Pancreas (tissue), 10 donors: Measurements from ENCODE around the gene CIAO2A. TPM values are rescaled to one million over a fixed set of nuclear protein-coding genes. Genes with fewer than 3 reads are reported as not detected.

Source experiments
- ATAC-seq, 4 donors: fragments of 200-7000 bp; cut with Tn5 transposase; one replicate each; pipeline versions ENCODE4 v1.8.0 to v1.9.1; 2020; ENCODE audit warnings: mild to moderate bottlenecking in 4 of 4, moderate library complexity in 4 of 4
- DNase-seq, 6 donors: peaks; one replicate each; pipeline ENCODE4 v3.0.0-alpha.2; 2020
- FAIRE-seq: peaks from 2 replicates; lab custom pipeline; 2012; peaks lifted over from hg19 to GRCh38; lab: Jason Lieb, UNC
- H3K27ac ChIP-seq, 4 donors: fragments of 200-600 bp; sonication (generic); 1 replicate in 3 of 4; 2 replicates in 1 of 4; pipeline versions ENCODE4 v1.5.0 to v1.8.0; 2020
- H3K27me3 ChIP-seq, 4 donors: fragments of 200-600 bp; one replicate each; pipeline ENCODE4 v1.8.0; 2021
- H3K36me3 ChIP-seq, 3 donors: fragments of 200-600 bp; sonication (generic) in 1 of 3; one replicate each; pipeline versions ENCODE4 v1.5.0 to v1.8.0; 2020 to 2021
- H3K4me1 ChIP-seq, 3 donors: fragments of 200-600 bp; one replicate each; pipeline ENCODE4 v1.8.0; 2021
- H3K4me3 ChIP-seq, 4 donors: fragments of 200-600 bp; sonication (generic) in 2 of 4; one replicate each; pipeline versions ENCODE4 v1.5.0 to v1.8.0; 2020 to 2021
- H3K9me3 ChIP-seq, 4 donors: fragments of 200-600 bp; one replicate each; pipeline ENCODE4 v1.8.0; 2021
- CTCF ChIP-seq, 4 donors: fragments of 200-600 bp; sonication (generic) in 3 of 4; IDR thresholded peaks; one replicate each; pipeline versions ENCODE4 v1.5.0 to v1.8.0; 2021; ENCODE audit warnings: antibody characterized with exemption in 4 of 4
- WGBS, 2 donors: extraction: QIAGEN DNeasy Blood & Tissue Kit; methylation state at CpG; one replicate each; pipeline ENCODE4 v1.1.7; 2013; 5-methylcytosine and 5-hydroxymethylcytosine counted together
- intact Hi-C, 3 donors: fragments of 100-400 bp; cut with DNase I; formaldehyde crosslinking; loops; one replicate each; pipeline versions ENCODE4 v1.11.1 to v1.14.2; 2022
- polyA plus RNA-seq, 2 donors: library from polyadenylated mRNA; stranded (reverse); fragments of 200-250 nt; gene quantifications; one replicate each; pipeline ENCODE4 v1.2.3, GENCODE V29; 2013
- total RNA-seq, 6 donors: library from RNA; stranded (reverse); fragmentation: NEBNext Ultra II Directional in 4 of 6; extraction: Animal tissue kit (Norgen Biotek cat#: 25700) in 4 of 6; gene quantifications; one replicate each; pipeline versions ENCODE4 v1.2.1 to v1.2.4, GENCODE V29; 2021 to 2023
- donor health status: healthy with polysubstance abuse.
- donor health status: DM: no; HTN: no; CAD: no; lungs with moderate emphysema.
- donor health status: DM: no; HTN: no; CAD: no.
- donor health status: control.
- donor health status: control.
- donor health status: Bipolar disorder and iron deficiency.
- donor health status: DM: yes; HTN: yes; CAD: no.
- donor health status: DM: no; HTN: no; CAD: no.
- donor health status: DM: no; HTN: no; CAD: no.
- donor health status: DM: yes; HTN: yes; CAD: no.

The CIAO2A gene
- total and polyA plus RNA-seq, 8 donors = 16.0 to 61.2 (median 31.6) TPM

GRCh38 chr15:64100958-64101357 is 7.3 kb upstream of the CIAO2A start:
- FAIRE-seq = no peak
- DNase-seq = no peak
- 84 to 87% methylated on average over 2 of the region's 2 CpGs for WGBS, 2 donors
- Histone ChIP-seq H3K27ac (peak overlapping the region in 2 of 4 donors; percentile 14 to 28), H3K4me1 (peaks cover 8 to 48% (median 28%) of the 10 kb centered on the region in 3 donors), H3K4me3 (no peak overlapping the region), H3K27me3 (no peaks in the 10 kb centered on the region), H3K36me3 (no peaks in the 10 kb centered on the region), H3K9me3 (no peaks in the 10 kb centered on the region)
- no peak for TF ChIP-seq CTCF (IDR thresholded peaks at IDR 0.05)
- no peak for ATAC-seq
- intact Hi-C loops = no loop called here

- DNase-seq = no peak
- H3K36me3 ChIP-seq = no peaks in the 10 kb centered on the region
- no peaks in the 10 kb centered on the region for H3K27me3 ChIP-seq
- 76 to 82% methylated on average over 2 of the region's 2 CpGs for WGBS, 2 donors
- no peak for FAIRE-seq
- intact Hi-C loops = no loop called here
- no peak for ATAC-seq
- no peak for TF ChIP-seq CTCF (IDR thresholded peaks at IDR 0.05)
- H3K4me1 ChIP-seq = peaks cover 3 to 41% (median 28%) of the 10 kb centered on the region in 3 donors
- no peak overlapping the region for H3K27ac ChIP-seq
- H3K9me3 ChIP-seq = no peaks in the 10 kb centered on the region
- no peak overlapping the region for H3K4me3 ChIP-seq
Observed at GRCh38 chr15:64099379-64099778, 5.7 kb upstream of the CIAO2A start.

GRCh38 chr15:64096668-64097384 is 3.2 kb upstream of the CIAO2A start:
- 2 to 4% methylated on average over 16 of the region's 16 CpGs for WGBS, 2 donors
- H3K9me3 ChIP-seq = no peaks in the 10 kb centered on the region
- H3K27ac ChIP-seq = peak overlapping the region in 3 of 4 donors; percentile 62 to 85 (median 77)
- peaks cover 3 to 45% (median 37%) of the 10 kb centered on the region in 3 donors for H3K4me1 ChIP-seq
- no peak for ATAC-seq
- no peaks in the 10 kb centered on the region for H3K27me3 ChIP-seq
- no peaks in the 10 kb centered on the region for H3K36me3 ChIP-seq
- intact Hi-C loops = no loop called here
- peak in 1 of 6 donors; percentile 21 for DNase-seq
- TF ChIP-seq CTCF (IDR thresholded peaks at IDR 0.05) = no peak
- peak overlapping the region; percentile 67 to 97 (median 87) for H3K4me3 ChIP-seq
- no peak for FAIRE-seq

- Histone ChIP-seq H3K27me3 (no peaks in the 10 kb centered on the region), H3K36me3 (no peaks in the 10 kb centered on the region), H3K27ac (peak within 1 kb of the TSS; percentile 59 to 85 (median 70)), H3K9me3 (no peaks in the 10 kb centered on the region), H3K4me1 (peaks cover 2 to 46% (median 35%) of the 10 kb centered on the region in 3 donors), H3K4me3 (peak within 1 kb of the TSS; percentile 67 to 97 (median 87))
- WGBS, 2 donors = 0% methylated on average over 69 to 70 of the region's 70 CpGs
- no peak for TF ChIP-seq CTCF (IDR thresholded peaks at IDR 0.05)
- intact Hi-C loops = no loop called here
- FAIRE-seq (no peak), ATAC-seq (peak; percentile 76 to 85 (median 80)), DNase-seq (peak; percentile 94 to 97 (median 96))
Observed at GRCh38 chr15:64095795-64096667, 2.4 kb upstream of the CIAO2A start, which contains the start of gene SNX1. Gene SNX1 (plus strand): TSS chr15:64095982. CDS start chr15:64096014, 32 bp downstream.
